ENCODE measurements around the gene OVOL2. TPM values are rescaled to one million over a fixed set of nuclear protein-coding genes. Genes with fewer than 3 reads are reported as not detected.
"Not testable (repeated sequence)": the region's sequence is repeated elsewhere in the genome, so short reads cannot be mapped to it uniquely, and the experiment has no call there.

The OVOL2 gene
- total and polyA plus RNA-seq, 2 donors (not counting 1 experiment from before 2014, with no cell fraction given), result not detected

GRCh38 chr20:18090477-18090876 is 32.8 kb upstream of the OVOL2 start:
- POLR2A ChIA-PET, result no interaction called here
- H3K4me3 ChIP-seq (ENCODE audit: control extremely low read depth in 1 of 5, extremely low read depth in 1 of 5, insufficient read depth in 1 of 5, low read depth in 2 of 5, low read length in 4 of 5), result no peak overlapping the region
- H3K4me1 ChIP-seq (ENCODE audit: control insufficient read depth in 2 of 2, insufficient read depth in 2 of 2, low read length in 2 of 2), result no peaks in the 10 kb centered on the region
- H3K9ac ChIP-seq (ENCODE audit: low read length), result no peak overlapping the region
- H3K79me2 ChIP-seq (ENCODE audit: control insufficient read depth, insufficient read depth, low read length), result no peaks in the 10 kb centered on the region
- CTCF ChIA-PET, result no interaction called here
- no peak overlapping the region for H3K27ac Mint-ChIP-seq
- intact Hi-C loops (cut with micrococcal nuclease), result no loop called here
- no peaks in the 10 kb centered on the region for H3K4me1 Mint-ChIP-seq
- H4K20me1 ChIP-seq (ENCODE audit: control insufficient read depth, insufficient read depth, low read length, poor library complexity, severe bottlenecking), result no peaks in the 10 kb centered on the region
- H3K9me3 ChIP-seq (ENCODE audit: control extremely low read depth in 1 of 3, control insufficient read depth in 2 of 3, insufficient read depth in 1 of 3, low read length in 2 of 3), result no peaks in the 10 kb centered on the region
- no peaks in the 10 kb centered on the region for H3K9me3 Mint-ChIP-seq (ENCODE audit: insufficient read depth)
- no peaks in the 10 kb centered on the region for H3K36me3 ChIP-seq (replicated peaks in 1 of 2; ENCODE audit: control extremely low read depth in 1 of 2, control insufficient read depth in 1 of 2, extremely low read depth in 1 of 2, insufficient read depth in 2 of 2, low read length in 1 of 2)
- H2AFZ ChIP-seq (ENCODE audit: insufficient read depth, low read depth, low read length, poor library complexity, severe bottlenecking), result no peak overlapping the region
- peaks cover 18% of the 10 kb centered on the region for H3K27me3 Mint-ChIP-seq
- TF ChIP-seq EZH2 (IDR thresholded peaks at IDR 0.05; ENCODE audit: borderline replicate concordance, insufficient read depth, low read depth, low read length, poor library complexity, severe bottlenecking), result no peak
- no peak for TF ChIP-seq CTCF (IDR thresholded peaks at IDR 0.05)
- H3K4me2 ChIP-seq (replicated peaks; ENCODE audit: low read depth, low read length, poor library complexity, severe bottlenecking), result no peak overlapping the region
- 92% methylated on average over 8 of the region's 10 CpGs for WGBS (ENCODE audit: insufficient coverage)
- peaks cover 0 to 3% (median 0%) of the 10 kb centered on the region in 4 experiments for H3K27me3 ChIP-seq (replicated peaks in 1 of 4; ENCODE audit: control extremely low read depth in 1 of 4, control insufficient read depth in 3 of 4, insufficient read depth in 4 of 4, low read length in 3 of 4)
- ATAC-seq (ENCODE audit: low read depth) (no peak), DNase-seq (no peak)
- H3K27ac ChIP-seq (ENCODE audit: low read length in 2 of 2), result no peak overlapping the region
- no peak overlapping the region for H3K4me3 Mint-ChIP-seq

- Histone ChIP-seq H3K36me3 (replicated peaks in 1 of 2; ENCODE audit: control extremely low read depth in 1 of 2, control insufficient read depth in 1 of 2, extremely low read depth in 1 of 2, insufficient read depth in 2 of 2, low read length in 1 of 2) (no peaks in the 10 kb centered on the region), H3K4me3 (ENCODE audit: control extremely low read depth in 1 of 5, extremely low read depth in 1 of 5, insufficient read depth in 1 of 5, low read depth in 2 of 5, low read length in 4 of 5) (no peak overlapping the region), H3K9me3 (ENCODE audit: control extremely low read depth in 1 of 3, control insufficient read depth in 2 of 3, insufficient read depth in 1 of 3, low read length in 2 of 3) (no peaks in the 10 kb centered on the region), H3K4me2 (replicated peaks; ENCODE audit: low read depth, low read length, poor library complexity, severe bottlenecking) (no peak overlapping the region), H2AFZ (ENCODE audit: insufficient read depth, low read depth, low read length, poor library complexity, severe bottlenecking) (no peak overlapping the region), H3K4me1 (ENCODE audit: control insufficient read depth in 2 of 2, insufficient read depth in 2 of 2, low read length in 2 of 2) (no peaks in the 10 kb centered on the region), H3K9ac (ENCODE audit: low read length) (no peak overlapping the region), H3K27ac (ENCODE audit: low read length in 2 of 2) (no peak overlapping the region), H4K20me1 (ENCODE audit: control insufficient read depth, insufficient read depth, low read length, poor library complexity, severe bottlenecking) (no peaks in the 10 kb centered on the region), H3K27me3 (replicated peaks in 1 of 4; ENCODE audit: control extremely low read depth in 1 of 4, control insufficient read depth in 3 of 4, insufficient read depth in 4 of 4, low read length in 3 of 4) (peaks cover 0 to 3% (median 0%) of the 10 kb centered on the region in 4 experiments), H3K79me2 (ENCODE audit: control insufficient read depth, insufficient read depth, low read length) (no peaks in the 10 kb centered on the region)
- POLR2A ChIA-PET, result no interaction called here
- H3K27ac Mint-ChIP-seq, result no peak overlapping the region
- CTCF ChIA-PET, result no interaction called here
- intact Hi-C loops (cut with micrococcal nuclease), result no loop called here
- H3K4me3 Mint-ChIP-seq, result no peak overlapping the region
- no peaks in the 10 kb centered on the region for H3K9me3 Mint-ChIP-seq (ENCODE audit: insufficient read depth)
- WGBS (ENCODE audit: insufficient coverage), result 71% methylated on average over 3 of the region's 3 CpGs
- H3K4me1 Mint-ChIP-seq, result no peaks in the 10 kb centered on the region
- ATAC-seq (ENCODE audit: low read depth), result no peak
- no peak for DNase-seq
- TF ChIP-seq CTCF (IDR thresholded peaks at IDR 0.05) (no peak), EZH2 (IDR thresholded peaks at IDR 0.05; ENCODE audit: borderline replicate concordance, insufficient read depth, low read depth, low read length, poor library complexity, severe bottlenecking) (no peak)
- H3K27me3 Mint-ChIP-seq, result peaks cover 17% of the 10 kb centered on the region
These were observed 32.3 kb upstream of the OVOL2 start for GRCh38 chr20:18090044-18090443.

- ATAC-seq (ENCODE audit: low read depth); H3K4me3 ChIP-seq (ENCODE audit: control extremely low read depth in 1 of 5, extremely low read depth in 1 of 5, insufficient read depth in 1 of 5, low read depth in 2 of 5, low read length in 4 of 5); H3K4me1 ChIP-seq (ENCODE audit: control insufficient read depth in 2 of 2, insufficient read depth in 2 of 2, low read length in 2 of 2); H3K9ac ChIP-seq (ENCODE audit: low read length); H3K4me1 Mint-ChIP-seq; H4K20me1 ChIP-seq (ENCODE audit: control insufficient read depth, insufficient read depth, low read length, poor library complexity, severe bottlenecking); DNase-seq; POLR2A ChIA-PET; intact Hi-C loops (cut with micrococcal nuclease); H3K79me2 ChIP-seq (ENCODE audit: control insufficient read depth, insufficient read depth, low read length); H3K27me3 ChIP-seq (replicated peaks in 1 of 4; ENCODE audit: control extremely low read depth in 1 of 4, control insufficient read depth in 3 of 4, insufficient read depth in 4 of 4, low read length in 3 of 4); H3K27ac Mint-ChIP-seq; H3K4me2 ChIP-seq (replicated peaks; ENCODE audit: low read depth, low read length, poor library complexity, severe bottlenecking); H2AFZ ChIP-seq (ENCODE audit: insufficient read depth, low read depth, low read length, poor library complexity, severe bottlenecking); H3K27ac ChIP-seq (ENCODE audit: low read length in 2 of 2); CTCF ChIA-PET; H3K4me3 Mint-ChIP-seq; H3K36me3 ChIP-seq (replicated peaks in 1 of 2; ENCODE audit: control extremely low read depth in 1 of 2, control insufficient read depth in 1 of 2, extremely low read depth in 1 of 2, insufficient read depth in 2 of 2, low read length in 1 of 2); H3K9me3 Mint-ChIP-seq (ENCODE audit: insufficient read depth); H3K9me3 ChIP-seq (ENCODE audit: control extremely low read depth in 1 of 3, control insufficient read depth in 2 of 3, insufficient read depth in 1 of 3, low read length in 2 of 3): not testable (repeated sequence)
- H3K27me3 Mint-ChIP-seq, result peaks cover 13% of the 10 kb centered on the region
- 90% methylated on average over 4 of the region's 11 CpGs for WGBS (ENCODE audit: insufficient coverage)
These were observed 31.1 kb upstream of the OVOL2 start for GRCh38 chr20:18088841-18089240.
